HG03060 (cell line): ENCODE data around the gene TNFRSF8.

ENCODE experiments used
- ATAC-seq: cut with Tn5 transposase; IDR thresholded peaks from one replicate; pipeline ENCODE4 v1.9.1; 2021; ENCODE audit warnings: low read depth, moderate number of reproducible peaks; ENCODE audit not compliant: unreplicated experiment

TNFRSF8 gene

DNA sequence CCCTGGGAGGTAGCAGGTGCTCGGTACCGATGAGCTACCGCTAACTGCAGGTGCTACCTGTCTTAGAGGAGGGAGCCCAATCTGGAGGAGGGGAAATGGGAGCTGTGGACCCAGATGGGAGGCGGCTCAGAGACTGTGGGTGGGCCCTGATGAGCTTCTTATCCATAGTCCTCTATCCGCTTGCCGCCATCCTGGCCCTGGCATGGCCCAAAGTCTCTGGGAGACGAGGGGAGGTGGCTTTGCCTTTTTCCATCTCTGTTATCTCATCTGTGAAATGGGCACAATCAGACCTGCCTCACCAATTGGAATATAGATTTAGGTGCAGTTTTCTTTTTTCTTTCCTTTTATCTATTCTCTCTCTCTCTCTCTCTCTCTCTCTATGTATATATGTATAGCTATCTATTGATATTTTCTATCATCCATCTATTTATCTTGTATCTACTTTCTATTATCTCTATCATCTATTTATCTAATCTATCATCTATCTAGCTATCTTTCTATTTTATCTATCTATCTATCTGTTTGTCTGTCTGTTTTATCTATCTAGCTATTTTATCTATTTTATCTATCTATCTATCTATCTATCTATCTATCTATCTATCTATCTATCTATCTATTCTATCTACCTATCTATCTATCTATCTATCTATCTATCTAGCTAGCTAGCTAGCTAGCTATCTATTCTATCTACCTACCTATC is 120.1 kb downstream of the TNFRSF8 start:
- no peak for ATAC-seq

DNA sequence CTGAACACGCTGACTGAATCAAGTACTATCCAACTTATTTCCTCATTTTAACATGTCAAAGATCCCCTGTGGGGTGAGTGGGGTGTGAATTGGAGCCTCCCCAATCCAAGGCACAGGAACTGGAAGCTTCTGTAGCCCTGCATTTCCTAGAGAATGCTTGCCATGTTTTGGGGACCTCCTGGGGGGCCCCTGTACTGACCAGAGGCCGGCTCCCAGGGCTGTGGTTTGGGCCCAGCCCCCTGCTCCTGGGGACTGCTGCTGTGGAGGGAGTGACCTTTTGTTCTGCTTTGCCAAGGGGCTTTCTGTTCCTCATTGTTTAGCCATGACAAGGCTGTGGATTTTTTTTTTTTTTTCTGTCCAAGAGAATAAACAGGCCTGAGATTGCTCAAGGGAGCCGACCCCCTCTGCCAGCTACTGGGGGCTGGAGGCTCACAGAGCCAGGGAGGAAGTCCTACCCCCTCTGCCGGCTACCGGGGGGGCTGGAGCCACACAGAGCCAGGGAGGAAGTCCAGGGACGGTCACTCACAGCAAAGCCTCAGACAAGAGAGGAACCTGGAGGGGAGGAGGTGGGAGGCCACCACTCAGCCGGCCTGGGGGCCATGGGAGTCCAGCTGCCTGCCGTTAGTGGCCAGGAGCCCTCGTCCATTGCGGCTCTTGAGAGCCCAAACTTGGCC is 121.0 kb downstream of the TNFRSF8 start:
- ATAC-seq, result no peak

- ATAC-seq, result no peak
These were observed 122.2 kb downstream of the TNFRSF8 start for GRCh38 chr1:12185036-12185917.

DNA sequence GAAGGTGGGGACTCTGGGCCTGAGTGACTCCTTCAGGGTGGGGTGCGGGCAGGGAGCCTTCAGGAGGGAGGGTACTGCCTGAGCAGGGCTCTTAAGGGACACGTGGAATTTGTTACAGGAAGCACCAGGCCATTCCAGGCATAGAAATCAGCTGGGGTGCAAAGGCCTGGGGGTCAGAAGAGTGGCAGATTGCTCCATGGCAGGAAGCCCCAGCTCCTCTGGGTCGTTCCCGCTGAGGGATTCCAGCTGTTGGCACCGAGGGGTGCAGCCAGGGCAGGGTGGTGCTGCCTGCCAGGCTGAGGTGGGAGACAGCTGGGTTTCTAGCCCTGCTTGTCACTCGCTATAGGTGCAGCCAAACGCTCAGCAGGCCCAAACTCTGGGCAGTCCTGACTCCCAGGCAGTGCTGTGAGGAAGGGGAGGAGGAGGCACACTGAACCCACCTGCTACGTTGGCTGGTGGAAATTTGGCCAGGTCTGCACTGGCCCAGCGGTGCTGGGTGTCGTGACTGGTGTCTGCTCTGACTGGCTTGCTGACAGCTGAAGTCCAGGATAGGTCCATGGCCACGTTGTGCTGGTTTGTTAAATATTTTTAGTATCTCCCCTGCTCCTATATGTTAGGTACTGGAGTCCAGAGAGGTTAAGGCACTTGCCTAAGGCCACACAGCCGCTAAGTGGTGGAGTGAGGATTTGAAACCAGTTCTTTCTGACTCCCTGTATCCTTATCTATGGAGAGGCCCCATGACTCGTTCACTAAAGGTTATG is 123.0 kb downstream of the TNFRSF8 start:
- ATAC-seq, result no peak

DNA sequence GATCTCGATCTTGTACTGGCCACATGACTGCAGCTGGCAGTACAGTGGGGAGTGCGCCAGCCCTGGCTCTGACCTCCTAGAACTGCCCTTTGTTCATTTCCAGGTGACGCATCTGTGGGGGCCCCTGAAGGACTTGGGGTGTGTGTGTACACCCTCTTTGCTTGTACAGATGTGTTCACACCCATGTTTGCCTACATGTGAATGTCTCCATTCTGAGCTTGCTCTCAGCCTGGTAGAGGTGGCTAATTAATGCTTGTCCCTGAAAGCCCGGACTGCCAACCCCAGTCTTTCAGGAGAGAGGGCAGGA is 123.5 kb downstream of the TNFRSF8 start:
- ATAC-seq, result no peak

DNA sequence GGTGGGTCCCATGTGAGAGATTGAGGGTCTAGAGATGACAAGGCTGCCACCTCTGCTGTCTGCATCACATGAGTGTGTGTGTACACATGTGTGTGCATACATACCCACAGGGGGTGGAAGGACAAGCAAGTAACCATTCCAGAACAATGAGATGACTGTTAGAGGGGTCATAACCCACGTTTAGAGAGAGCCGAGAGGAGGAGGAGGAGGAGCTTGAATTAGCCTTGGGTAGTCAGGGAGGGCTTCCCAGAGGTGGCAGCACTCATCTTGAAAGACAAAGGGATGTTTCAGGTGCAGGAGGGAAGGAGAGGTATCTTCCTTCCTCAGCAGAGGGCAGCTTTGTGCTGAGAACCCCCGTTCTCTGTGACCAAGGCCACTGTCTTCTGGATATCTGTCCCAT is 125.0 kb downstream of the TNFRSF8 start:
- ATAC-seq, result no peak

DNA sequence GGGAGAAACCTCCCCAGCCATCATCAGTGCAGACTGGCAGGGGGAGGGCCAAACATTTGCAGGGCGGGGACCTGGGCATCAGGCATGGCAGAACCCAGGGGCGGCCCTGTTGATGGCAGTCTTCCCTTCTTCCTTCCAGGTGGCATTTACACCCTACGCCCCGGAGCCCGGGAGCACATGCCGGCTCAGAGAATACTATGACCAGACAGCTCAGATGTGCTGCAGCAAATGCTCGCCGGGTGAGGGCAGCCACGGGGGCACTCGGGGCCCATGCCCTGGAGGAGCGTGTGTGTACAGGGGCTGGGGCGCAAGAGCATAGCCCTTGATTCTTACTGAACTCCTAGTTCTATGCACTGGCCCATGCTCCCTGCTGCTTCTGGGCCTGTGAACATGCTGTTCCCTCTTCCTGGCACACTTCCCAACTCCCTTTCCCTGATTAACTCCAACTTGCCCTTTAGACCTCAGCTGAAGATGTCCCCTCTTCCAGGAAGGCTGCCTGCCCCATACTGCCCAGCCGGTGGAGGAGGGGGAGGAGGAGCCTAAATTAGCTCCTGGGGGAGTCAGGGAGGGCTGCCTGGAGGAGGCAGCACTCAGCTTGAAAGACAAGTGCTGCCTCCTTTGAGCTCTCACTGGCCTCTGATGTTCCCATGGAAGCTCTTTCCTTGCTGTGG is 125.7 kb downstream of the TNFRSF8 start:
- ATAC-seq, result no peak

DNA sequence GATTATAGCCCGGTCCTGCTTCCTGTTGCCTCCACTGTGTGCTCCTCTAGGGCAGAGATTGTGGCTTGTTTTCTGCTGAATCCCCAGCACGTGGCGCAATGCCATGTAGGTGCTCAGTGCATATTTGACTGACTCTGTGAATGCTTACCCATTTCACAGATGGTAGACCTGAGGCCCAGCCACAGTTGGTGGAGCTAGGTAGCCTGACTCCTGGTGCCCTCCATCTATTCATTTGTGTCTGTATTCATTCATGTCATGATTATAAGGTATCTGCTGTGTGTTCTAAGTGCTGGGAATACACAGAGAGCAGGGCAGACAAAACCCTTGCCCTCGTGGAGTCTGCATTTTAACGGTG is 126.2 kb downstream of the TNFRSF8 start:
- ATAC-seq, result no peak

DNA sequence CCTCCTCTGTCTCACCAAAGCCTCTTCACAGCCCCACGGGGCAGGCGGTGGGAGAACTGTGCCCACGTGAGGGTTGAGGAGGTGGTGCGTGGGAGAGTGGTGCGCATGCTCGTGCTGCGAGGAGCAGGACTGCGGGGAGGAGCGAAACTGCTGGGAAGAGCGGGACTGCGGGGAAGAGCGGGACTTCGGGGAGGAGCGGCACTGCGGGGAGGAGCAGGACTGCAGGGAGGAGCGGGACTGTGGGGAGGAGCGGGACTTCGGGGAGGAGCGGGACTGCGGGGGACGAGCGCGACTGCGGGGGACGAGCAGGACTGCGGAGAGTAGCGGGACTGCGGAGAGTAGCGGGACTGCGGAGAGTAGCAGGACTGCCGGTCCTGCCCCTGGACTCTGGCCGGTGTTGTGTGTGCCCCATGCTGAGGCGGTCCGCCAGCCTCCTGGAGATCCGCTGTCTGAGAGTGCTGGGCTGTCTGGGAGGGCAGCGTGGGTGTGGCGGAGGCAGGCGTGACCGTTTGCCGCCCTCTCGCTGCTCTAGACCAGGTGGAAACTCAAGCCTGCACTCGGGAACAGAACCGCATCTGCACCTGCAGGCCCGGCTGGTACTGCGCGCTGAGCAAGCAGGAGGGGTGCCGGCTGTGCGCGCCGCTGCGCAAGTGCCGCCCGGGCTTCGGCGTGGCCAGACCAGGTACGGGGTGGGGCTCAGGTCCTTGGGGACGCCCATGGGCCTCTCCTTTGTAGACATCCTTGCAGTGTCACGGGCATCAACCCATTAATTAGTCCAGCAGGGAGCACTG is 128.3 kb downstream of the TNFRSF8 start:
- no peak for ATAC-seq
